Muscle layer of colon (tissue), 2 donors: ENCODE results near the gene SNX27.
"Not testable (repeated sequence)": the region's sequence is repeated elsewhere in the genome, so short reads cannot be mapped to it uniquely, and the experiment has no call there.

Experiments
- H3K27ac ChIP-seq: one replicate; pipeline ENCODE4 v1.7.0; 2013; ENCODE audit warnings: low read depth, mild to moderate bottlenecking, low read length, moderate library complexity
- H3K27me3 ChIP-seq, 2 donors: one replicate each; pipeline ENCODE4 v1.7.0; 2013; ENCODE audit warnings: low read length in 2 of 2, mild to moderate bottlenecking in 2 of 2; ENCODE audit not compliant: insufficient read depth in 2 of 2, control insufficient read depth in 1 of 2
- H3K36me3 ChIP-seq: one replicate; pipeline ENCODE4 v1.7.0; 2013; ENCODE audit warnings: mild to moderate bottlenecking, low read length; ENCODE audit not compliant: insufficient read depth
- H3K4me1 ChIP-seq: one replicate; pipeline ENCODE4 v1.7.0; 2013; ENCODE audit warnings: mild to moderate bottlenecking, low read length; ENCODE audit not compliant: insufficient read depth
- H3K4me3 ChIP-seq, 2 donors: one replicate each; pipeline ENCODE4 v1.7.0; 2013; ENCODE audit warnings: low read length in 2 of 2, low read depth in 1 of 2, mild to moderate bottlenecking in 1 of 2, moderate library complexity in 1 of 2
- H3K9ac ChIP-seq: one replicate; pipeline ENCODE4 v1.7.0; 2013; ENCODE audit warnings: low read length
- H3K9me3 ChIP-seq: one replicate; pipeline ENCODE4 v1.7.0; 2013; ENCODE audit warnings: mild to moderate bottlenecking, low read length
- donor health status: abdominal sarcoma.
- donor health status: Adenocarcinoma of cecum.

The SNX27 gene

DNA sequence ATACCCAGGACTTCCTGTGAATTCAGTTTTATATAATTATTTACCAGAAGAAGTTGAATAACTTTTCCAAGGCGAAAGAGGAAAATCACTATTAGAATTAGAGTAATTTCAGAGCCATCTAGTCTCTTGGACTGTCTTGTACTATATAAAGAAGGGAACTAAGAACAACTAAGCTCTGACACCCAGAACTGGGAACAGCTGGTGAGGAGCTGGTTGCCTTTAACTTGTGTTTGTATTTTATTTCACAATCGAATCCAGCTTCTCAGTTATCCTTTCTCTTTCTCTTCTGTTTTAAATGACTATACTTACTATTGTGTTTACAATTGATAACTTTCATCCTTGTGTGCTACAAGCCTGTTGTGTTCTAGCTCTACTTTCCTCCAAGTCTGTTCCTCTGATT is 8.4 kb downstream of the SNX27 start:
- Histone ChIP-seq H3K4me3 (no peak overlapping the region), H3K9me3 (no peaks in the 10 kb centered on the region), H3K4me1 (peaks cover 40% of the 10 kb centered on the region), H3K36me3 (no peaks in the 10 kb centered on the region), H3K27me3 (no peaks in the 10 kb centered on the region), H3K9ac (no peak overlapping the region), H3K27ac (peak overlapping the region; percentile 10)

DNA sequence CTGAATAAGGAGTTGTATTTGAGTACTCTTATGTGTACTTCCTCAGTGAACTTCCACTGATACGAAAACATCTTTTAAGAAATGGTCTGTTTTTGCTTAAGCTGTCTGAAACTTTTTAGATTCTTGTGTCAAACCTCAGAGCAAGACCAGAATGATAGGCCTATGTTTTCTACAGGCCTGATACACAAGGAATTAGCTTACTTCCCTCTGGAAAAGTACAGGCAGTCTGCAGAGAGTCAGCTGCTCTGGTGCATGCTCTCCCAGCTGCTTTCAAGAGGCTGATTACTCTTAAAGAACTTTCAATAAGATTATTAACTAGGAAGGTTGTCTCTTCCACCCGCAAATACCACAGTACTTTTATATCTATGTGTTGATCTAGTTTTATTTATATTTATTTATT is 9.5 kb downstream of the SNX27 start:
- no peak overlapping the region for H3K4me3 ChIP-seq
- no peaks in the 10 kb centered on the region for H3K9me3 ChIP-seq
- peak overlapping the region; percentile 63 for H3K27ac ChIP-seq
- H3K4me1 ChIP-seq: peaks cover 30% of the 10 kb centered on the region
- peak overlapping the region; percentile 19 for H3K9ac ChIP-seq
- H3K27me3 ChIP-seq: no peaks in the 10 kb centered on the region
- H3K36me3 ChIP-seq: no peaks in the 10 kb centered on the region

DNA sequence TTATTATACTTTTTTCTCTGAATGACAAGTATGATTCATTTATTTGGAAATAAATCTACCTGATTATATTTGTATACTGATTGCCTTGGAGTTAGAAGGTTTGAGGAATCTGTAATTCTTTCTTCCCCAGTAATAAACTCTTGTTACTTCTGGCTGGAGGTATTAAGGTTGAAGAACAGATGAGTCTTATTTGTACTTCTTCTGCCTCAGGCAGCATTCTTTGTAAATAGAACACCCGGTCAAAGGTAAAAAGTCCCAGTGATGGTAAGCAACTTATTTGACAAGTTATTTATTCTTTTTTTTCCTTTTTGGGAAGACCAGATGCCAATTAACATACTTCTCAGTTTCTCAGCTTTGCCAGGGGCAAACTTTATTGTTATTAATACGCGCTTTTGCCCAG is 12.9 kb downstream of the SNX27 start:
- Histone ChIP-seq H3K27me3 (no peaks in the 10 kb centered on the region), H3K9me3 (no peaks in the 10 kb centered on the region), H3K36me3 (peaks cover 6% of the 10 kb centered on the region), H3K9ac (no peak overlapping the region), H3K27ac (no peak overlapping the region), H3K4me1 (peaks cover 21% of the 10 kb centered on the region), H3K4me3 (no peak overlapping the region)

DNA sequence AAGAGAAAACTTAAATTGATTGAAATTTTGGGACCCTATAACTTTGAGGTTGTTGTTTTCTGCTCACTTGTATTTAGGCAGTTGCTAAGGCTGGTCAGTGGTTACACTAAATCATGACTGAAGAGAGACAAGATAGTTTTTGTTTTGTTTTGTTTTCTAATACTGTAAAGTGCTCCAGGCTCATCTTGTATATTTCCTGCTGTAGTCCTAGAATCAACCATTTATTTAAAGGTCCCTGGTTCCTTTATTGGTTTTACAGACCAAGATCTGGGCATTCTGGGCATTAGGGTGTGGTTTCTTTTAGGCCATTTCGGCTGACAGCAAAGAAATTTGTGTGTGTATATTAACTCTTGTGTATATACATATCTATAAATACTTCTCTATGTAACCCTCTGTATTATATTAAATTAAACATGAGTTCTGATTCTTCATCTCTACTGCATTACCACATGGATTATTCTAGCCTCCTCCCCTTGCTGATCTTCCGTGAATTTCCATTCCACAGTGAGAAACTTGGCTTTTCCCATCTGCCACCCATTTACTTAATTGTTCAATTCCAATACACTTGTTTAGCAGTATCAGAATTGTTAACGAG is 15.0 kb downstream of the SNX27 start:
- H3K27ac ChIP-seq: no peak overlapping the region
- no peaks in the 10 kb centered on the region for H3K9me3 ChIP-seq
- H3K27me3 ChIP-seq: no peaks in the 10 kb centered on the region
- peaks cover 4% of the 10 kb centered on the region for H3K4me1 ChIP-seq
- no peak overlapping the region for H3K4me3 ChIP-seq
- H3K9ac ChIP-seq: no peak overlapping the region
- H3K36me3 ChIP-seq: peaks cover 6% of the 10 kb centered on the region

DNA sequence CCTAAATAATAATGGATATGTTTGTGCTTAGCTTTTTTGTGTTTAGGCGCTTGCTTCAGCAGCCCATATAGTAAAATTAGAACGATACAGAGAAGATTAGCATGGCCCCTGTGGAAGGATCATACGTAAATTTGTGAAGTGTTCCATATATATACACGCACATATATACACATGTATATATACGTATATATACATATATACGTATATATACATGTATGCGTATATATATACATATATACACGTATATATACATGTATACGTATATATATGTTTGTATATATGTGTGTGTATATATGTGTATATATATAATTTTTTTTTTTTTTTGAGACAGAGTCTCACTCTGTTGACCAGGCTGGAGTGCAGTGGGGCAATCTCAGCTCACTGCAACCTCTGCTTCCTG is 17.4 kb downstream of the SNX27 start:
- Histone ChIP-seq H3K27me3 (no peaks in the 10 kb centered on the region), H3K27ac (no peak overlapping the region), H3K9me3 (no peaks in the 10 kb centered on the region), H3K9ac (no peak overlapping the region), H3K36me3 (peaks cover 6% of the 10 kb centered on the region), H3K4me1 (peaks cover 8% of the 10 kb centered on the region), H3K4me3 (no peak overlapping the region)

DNA sequence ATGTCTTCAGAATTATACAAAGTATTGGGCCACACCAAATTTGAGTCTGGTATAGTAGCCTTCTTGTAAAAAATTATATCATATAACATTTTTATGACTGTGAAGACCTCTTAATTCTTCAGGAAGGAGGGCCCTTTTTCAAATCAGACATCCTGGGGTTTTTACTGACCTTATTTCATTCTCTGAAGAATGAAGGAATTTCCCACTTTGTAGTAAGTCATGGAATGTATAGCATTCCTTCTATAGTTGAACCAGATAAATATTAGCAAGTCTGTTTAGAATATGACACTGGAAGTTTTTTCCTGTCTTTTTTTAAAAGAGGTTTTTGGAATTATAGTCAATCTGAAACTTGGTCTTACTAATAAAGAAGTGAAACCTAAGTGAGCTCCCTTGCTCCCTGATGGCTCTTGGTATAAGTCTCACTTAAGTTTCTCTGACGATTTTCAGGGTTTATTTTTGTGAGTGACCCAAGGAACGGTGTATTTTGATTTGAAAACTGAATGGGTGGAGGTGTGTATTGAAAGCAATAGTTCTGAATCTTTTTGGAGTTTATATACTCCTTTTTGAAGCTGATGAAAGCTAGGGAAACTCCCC is 23.7 kb downstream of the SNX27 start:
- Histone ChIP-seq H3K27me3 (no peaks in the 10 kb centered on the region), H3K4me3 (no peak overlapping the region), H3K4me1 (peaks cover 48% of the 10 kb centered on the region), H3K9me3 (no peaks in the 10 kb centered on the region), H3K36me3 (peaks cover under 1% of the 10 kb centered on the region), H3K9ac (no peak overlapping the region), H3K27ac (no peak overlapping the region)

DNA sequence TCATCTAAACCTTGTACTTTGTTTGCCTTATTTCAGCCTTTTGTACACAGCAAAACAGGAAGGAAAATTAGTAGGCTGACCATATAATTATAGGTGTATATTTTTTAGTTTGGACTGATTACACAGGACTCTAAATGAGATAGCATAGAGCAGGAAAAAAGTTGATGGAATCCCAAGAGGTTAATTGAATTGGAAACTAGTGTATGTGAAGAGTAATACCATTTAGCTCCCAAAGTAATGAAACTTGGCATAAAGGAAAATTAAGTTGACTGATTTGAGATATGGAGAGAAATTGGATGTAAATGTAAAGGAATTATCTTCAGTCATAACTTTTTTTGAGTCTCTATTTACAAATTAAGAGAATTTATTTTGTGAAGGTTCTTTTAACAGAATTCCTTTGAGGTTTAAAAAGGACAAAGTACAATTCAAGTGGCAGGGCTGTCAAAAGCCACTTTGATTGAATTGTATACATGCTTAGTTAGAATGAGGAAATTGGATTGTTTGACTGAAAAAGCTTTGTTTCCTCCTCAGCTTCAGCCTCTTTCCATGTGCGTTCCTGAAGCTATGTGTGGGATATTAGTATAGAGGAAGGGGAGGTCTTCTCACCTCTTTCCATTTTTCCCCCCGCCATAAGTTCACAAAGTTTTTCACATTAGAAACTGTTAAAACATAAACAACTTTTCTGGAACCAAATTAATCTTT is 26.4 kb downstream of the SNX27 start:
- Histone ChIP-seq H3K4me3 (no peak overlapping the region), H3K27me3 (no peaks in the 10 kb centered on the region), H3K36me3 (peaks cover 8% of the 10 kb centered on the region), H3K9me3 (no peaks in the 10 kb centered on the region), H3K27ac (peak overlapping the region; percentile 30), H3K4me1 (peaks cover 48% of the 10 kb centered on the region), H3K9ac (no peak overlapping the region)

DNA sequence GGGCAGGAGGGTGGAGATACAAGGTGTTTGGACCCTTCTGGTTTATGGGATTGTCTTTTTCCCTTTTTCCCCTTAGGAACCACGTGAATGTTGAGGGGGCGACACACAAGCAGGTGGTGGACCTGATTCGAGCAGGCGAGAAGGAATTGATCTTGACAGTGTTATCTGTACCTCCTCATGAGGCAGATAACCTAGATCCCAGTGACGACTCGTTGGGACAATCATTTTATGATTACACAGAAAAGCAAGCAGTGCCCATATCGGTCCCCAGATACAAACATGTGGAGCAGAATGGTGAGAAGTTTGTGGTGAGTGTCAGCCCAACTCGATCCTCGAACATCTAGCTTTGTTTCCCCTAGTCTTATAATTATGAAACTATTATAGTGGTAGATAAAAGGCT is 27.0 kb downstream of the SNX27 start:
- Histone ChIP-seq H3K36me3 (peaks cover 8% of the 10 kb centered on the region), H3K9me3 (no peaks in the 10 kb centered on the region), H3K9ac (no peak overlapping the region), H3K4me3 (no peak overlapping the region), H3K27me3 (no peaks in the 10 kb centered on the region), H3K4me1 (peaks cover 45% of the 10 kb centered on the region), H3K27ac (no peak overlapping the region)

DNA sequence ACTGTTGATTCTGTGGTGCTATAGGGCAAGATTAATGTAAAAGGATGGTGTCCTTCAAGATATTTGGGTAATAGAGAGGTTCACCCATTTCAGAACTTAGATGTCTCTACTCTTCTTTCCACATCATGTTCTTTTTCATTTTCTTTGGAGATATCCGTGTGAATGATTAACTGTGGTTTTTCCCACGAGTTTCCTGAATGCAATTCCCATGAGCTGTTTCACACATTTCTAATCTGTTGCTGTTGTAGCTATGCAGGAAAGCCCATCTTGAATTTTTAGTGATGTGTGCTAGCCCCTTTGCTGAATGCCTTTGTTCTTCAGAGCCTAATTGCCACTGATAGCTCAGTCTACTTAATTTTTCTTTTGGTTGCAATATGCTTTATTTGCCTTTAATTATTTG is 27.6 kb downstream of the SNX27 start:
- Histone ChIP-seq H3K27me3 (no peaks in the 10 kb centered on the region), H3K9ac (no peak overlapping the region), H3K36me3 (peaks cover 8% of the 10 kb centered on the region), H3K27ac (no peak overlapping the region), H3K9me3 (no peaks in the 10 kb centered on the region), H3K4me1 (peaks cover 39% of the 10 kb centered on the region), H3K4me3 (no peak overlapping the region)

DNA sequence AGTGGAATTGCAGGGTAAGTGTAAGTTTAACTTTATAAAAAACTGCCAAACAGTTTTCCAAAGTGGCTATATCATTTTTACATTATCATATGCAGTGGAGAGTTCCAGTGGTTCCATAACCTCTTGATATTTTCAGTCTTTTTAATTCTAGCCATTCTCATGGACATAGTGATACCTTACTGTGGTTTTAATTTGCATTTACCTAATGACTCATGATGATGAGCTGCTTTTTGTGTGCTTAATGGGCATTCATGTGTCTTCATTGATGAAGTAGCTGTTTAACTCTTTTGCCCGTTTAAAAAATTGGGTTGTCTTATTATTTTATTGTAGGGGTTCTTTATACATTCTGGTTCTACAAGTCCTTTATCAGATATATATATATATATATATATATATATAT is 29.4 kb downstream of the SNX27 start:
- peaks cover 8% of the 10 kb centered on the region for H3K36me3 ChIP-seq
- peaks cover 28% of the 10 kb centered on the region for H3K4me1 ChIP-seq
- no peak overlapping the region for H3K9ac ChIP-seq
- no peak overlapping the region for H3K4me3 ChIP-seq
- H3K9me3 ChIP-seq: no peaks in the 10 kb centered on the region
- no peak overlapping the region for H3K27ac ChIP-seq
- H3K27me3 ChIP-seq: no peaks in the 10 kb centered on the region

DNA sequence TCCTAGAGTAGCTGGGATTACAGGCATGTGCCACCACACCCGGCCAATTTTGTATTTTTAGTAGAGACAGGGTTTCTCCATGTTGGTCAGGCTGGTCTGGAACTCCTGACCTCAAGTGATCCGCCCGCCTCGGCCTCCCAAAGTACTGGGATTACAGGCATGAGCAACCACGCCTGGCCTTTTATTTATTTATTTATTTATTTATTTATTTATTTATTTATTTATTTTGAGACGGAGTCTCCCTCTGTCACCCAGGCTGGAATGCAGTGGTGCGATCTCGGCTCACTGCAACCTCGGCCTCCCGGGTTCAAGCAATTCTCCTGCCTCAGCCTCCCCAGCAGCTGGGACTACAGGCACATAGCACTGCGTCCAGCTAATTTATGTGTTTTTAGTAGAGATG is 31.2 kb downstream of the SNX27 start:
- H3K27ac ChIP-seq, H3K36me3 ChIP-seq, H3K27me3 ChIP-seq, H3K9me3 ChIP-seq, H3K4me3 ChIP-seq, H3K9ac ChIP-seq: not testable (repeated sequence)
- peaks cover 20% of the 10 kb centered on the region for H3K4me1 ChIP-seq

DNA sequence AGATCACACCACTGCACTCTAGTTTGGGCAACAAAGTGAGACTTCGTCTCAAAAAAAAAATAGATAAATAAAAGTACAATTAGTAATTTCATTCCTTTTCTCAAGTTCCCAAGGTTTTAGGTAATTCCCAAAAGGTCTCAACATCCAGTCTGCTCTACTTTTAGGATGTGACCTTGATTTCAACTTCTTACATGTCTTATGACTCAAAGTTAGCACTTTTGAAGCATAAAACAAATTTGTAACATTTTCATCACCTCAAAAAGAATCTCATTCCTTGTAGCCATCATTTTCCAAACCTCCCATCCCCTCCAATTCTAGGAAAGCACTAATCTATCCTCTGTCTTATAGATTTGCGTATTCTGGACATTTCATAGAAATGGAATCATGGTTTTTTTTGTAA is 32.2 kb downstream of the SNX27 start:
- H3K27me3 ChIP-seq: no peaks in the 10 kb centered on the region
- no peak overlapping the region for H3K9ac ChIP-seq
- H3K27ac ChIP-seq: no peak overlapping the region
- peaks cover 8% of the 10 kb centered on the region for H3K36me3 ChIP-seq
- H3K4me1 ChIP-seq: peaks cover 10% of the 10 kb centered on the region
- H3K4me3 ChIP-seq: no peak overlapping the region
- no peaks in the 10 kb centered on the region for H3K9me3 ChIP-seq
